Head of caudate nucleus (tissue), 42 donors: ENCODE results near the gene COL26A1.
"Not testable (repeated sequence)": the region's sequence is repeated elsewhere in the genome, so short reads cannot be mapped to it uniquely, and the experiment has no call there.

Experiments used
- DNase-seq, 42 donors: peaks; one replicate each; pipeline versions ENCODE4 v3.0.0 to v3.0.0-alpha.2; 2020 to 2021; ENCODE audit warnings: mixed read lengths in 7 of 42
- intact Hi-C: fragments of 100-400 bp; cut with DNase I; formaldehyde crosslinking; loops from one replicate; pipeline ENCODE4 v1.15.0; 2022

COL26A1 gene

DNA sequence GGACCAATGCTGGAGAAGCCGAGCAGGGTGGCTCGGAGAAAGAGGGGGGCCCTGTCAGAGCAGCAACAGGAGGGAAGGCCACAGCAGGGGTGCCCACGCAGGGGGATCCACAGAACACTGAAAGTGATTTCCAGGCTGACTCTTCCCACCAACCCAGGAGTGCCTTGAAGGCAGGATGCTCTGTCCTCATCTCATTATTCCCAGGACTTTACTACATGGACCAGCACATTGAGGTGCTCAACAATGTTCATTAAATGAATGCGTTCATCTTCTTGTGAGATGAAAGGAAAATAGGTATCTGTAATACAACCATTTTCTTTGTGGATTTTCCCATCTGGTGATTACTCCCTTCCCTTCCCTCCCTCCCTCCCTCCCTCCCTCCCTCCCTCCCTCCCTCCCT lies 71.0 kb downstream of the COL26A1 start:
- intact Hi-C loops, result no loop called here
- no peak for DNase-seq

DNA sequence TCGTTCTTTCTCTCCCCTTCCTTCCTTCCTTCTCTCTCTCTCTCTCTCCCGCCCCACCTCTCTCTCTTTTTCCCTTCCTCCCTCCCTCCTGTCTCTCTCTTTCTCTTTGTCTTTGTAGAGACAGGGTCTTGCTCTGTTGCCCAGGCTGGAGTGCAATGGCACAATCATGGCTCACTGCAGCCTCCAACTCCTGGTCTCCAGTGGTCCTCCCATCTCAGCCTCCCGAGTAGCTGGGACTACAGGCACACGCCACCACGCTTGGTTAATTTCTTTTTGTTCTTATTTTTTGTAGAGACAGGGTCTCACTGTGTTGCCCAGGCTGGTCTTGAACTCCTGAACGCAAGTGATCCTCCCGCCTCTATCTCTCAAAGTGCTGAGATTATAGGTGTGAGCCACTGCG lies 71.5 kb downstream of the COL26A1 start:
- DNase-seq, intact Hi-C loops: not testable (repeated sequence)

DNA sequence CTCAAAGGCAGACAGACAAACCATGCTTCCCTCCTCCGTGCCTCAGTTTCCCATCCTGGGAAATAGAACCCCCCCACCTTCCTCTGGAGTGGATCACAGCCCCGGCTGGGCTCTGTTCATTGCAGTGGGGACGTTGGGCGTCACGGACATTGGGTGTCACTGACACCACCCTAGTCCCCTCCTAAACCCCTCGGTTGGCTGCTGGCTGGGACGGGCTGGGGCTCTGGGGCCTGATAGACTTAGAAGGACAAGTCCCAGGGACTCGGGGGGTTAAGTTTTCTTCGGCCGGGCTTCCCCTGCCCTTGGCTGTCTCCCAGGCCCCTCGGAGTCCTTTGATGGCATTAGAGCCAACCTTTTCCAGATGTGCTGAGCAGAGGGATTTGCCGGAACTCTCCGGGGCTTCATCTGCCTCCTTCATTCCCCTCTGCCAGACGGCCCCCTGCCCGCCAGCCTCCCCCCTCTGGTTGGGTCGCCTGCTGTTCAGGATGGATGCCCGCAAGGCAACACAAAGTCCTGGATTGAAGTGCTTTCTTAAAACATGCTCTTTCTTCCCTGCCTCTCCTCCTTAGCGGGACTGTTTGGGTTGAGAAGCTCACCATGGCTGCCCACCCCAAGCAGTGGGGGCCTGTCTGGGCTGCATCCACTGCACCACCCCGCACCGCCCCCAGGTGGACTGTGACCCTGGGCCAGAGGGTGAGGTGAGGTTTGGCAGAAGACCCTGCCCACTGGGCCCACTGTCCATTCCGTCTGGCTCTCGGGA lies 73.0 kb downstream of the COL26A1 start:
- DNase-seq, result no peak
- intact Hi-C loops, result no loop called here

DNA sequence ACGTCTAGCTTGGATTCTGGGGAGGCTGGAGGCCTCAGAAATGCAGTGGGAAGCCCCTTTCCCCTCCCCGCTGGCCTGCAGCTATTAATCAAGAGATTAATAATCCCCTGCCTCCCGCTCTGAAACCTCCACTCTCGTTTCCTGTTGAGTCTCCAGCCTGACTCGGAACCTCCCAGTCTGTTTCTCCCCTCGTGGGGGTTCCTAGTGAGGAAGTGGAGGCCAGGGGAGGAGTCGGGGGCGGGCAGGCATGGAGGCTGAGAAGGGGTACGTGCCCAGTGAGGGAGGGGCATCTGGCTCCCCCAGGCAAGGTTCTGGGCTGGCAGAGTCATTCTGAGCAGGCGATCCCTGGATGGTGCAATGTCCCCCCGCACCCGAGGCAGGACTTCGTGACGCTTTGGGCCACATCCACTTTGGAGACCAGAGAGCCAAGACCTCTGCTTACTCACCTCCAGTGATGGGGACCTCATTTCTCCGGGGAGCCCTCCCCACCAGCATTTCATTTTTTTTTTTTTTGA lies 73.6 kb downstream of the COL26A1 start:
- intact Hi-C loops, result no loop called here
- DNase-seq, result no peak

DNA sequence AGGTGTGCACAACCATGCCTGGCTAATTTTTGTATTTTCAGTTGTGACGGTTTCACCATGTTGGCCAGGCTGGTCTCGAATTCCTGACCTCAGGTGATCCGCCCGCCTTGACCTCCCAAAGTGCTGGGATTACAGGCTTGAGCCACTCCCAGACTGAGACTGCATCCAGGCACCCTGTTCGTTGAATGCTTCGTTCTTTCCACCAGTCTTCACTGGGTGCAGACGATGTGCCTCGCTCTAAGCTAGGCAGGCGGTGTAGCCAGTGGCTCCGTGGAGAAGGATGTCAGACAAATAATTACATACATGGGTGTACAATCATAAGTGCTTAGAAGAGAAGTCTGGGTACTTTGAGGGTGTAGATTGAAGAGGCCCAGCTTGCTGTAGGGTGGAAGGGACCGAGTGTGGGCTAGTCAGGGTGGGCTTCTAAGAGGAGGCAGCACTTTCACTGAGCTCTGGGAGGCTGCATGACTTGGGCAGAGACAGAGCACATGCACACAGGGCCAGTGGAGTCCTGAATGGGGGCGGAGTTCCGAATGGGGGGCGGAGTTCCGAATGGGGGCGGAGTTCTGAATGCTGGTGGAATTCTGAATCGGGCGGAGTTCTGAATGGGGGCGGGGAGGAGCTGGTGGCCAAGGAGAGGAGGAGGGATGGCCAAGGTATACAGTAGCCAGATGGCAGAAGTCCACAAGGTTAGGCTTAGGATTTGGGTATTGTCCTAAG lies 74.3 kb downstream of the COL26A1 start:
- no peak for DNase-seq
- intact Hi-C loops, result no loop called here

DNA sequence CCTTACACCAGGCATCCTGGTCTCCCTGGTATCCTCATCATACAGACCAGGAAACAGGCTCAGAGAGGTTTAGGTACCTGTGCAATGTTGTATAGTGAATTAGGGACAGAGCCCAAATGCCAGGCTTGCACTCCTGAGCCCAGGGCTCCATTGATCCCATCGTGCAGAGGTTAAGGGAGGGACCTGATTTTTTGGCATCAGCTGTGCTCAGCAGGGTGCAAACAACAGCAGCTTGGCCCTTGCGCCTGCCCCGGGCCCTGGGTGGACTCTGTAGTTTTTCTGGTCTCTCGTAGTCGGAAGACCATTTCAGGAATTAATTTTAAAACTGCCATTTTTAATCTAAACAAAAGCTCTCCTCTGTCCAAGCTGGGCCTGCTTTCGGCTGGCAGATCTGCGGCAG lies 79.2 kb downstream of the COL26A1 start:
- intact Hi-C loops, result no loop called here

DNA sequence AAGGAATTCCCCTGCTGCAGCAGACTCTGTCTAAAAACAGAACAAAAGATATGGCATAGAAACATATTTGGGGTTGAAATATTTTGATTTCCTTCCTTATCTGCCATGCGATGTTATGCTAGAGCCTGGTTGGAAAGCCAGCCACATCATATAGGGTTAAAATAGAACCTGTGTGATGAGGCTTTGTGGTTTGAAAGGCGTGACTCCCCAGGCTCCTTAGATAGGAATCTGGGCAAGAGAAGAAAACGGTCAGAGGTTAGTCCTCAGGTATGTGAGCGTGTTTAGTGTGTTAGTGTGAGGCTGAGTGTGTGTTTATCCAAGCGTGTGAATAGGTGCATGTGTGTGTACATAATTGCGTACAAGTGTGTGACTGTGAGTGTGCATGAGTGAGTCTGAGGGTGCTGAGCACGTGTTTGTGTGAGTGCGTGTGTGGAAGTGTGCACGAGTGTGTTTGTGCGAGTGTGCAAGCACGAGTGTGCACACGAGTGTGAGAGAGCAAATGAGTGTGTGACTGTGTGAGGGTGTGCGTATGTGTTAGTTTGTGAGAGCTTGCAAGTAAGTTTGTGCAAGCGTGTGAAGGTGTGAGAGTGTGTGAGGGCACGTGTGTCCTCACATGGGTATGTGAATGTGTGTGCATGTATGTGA lies 79.9 kb downstream of the COL26A1 start:
- no peak for DNase-seq
- intact Hi-C loops, result no loop called here

More for the DNA sequence above, 79.2 kb downstream of the COL26A1 start:
- no peak for DNase-seq

DNA sequence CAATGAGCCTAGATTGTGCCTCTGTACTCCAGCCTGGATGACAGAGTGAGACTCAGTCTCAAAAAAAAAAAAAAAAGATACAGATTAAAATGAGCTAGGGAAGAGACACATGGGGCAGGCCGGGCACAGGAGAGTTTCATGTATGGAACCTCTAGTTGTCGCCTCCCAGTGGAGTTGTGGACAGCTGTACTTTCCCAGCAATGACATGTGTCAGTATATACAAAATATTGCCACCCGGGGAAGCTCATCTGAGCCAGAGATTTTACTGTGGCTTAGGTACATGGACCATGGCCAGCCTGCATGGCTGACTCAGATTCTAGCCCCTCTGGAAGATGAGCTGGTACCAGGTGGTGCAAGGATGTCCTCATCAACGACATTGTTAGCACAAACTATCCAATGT lies 87.4 kb downstream of the COL26A1 start:
- intact Hi-C loops, result no loop called here
- no peak for DNase-seq

DNA sequence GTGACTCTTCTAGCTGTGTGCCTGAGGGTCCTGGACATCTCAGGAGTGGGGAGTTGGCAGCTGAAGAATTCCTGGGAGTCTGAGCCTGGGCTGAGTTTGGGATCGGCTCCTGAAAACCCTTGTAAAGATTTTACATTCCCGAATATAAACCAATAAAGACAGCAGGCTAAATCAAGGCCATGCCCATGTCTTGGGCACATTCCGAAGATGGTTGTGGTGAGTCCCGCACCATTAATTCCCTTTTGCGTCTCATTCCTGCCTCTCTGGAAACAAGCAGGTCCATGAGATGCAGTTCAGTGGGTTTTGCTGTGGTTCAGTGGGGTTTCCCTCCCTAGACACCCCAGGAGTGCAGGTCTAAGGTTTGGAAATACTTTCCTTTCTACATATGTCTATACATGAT lies 90.9 kb downstream of the COL26A1 start:
- intact Hi-C loops, result no loop called here
- no peak for DNase-seq

DNA sequence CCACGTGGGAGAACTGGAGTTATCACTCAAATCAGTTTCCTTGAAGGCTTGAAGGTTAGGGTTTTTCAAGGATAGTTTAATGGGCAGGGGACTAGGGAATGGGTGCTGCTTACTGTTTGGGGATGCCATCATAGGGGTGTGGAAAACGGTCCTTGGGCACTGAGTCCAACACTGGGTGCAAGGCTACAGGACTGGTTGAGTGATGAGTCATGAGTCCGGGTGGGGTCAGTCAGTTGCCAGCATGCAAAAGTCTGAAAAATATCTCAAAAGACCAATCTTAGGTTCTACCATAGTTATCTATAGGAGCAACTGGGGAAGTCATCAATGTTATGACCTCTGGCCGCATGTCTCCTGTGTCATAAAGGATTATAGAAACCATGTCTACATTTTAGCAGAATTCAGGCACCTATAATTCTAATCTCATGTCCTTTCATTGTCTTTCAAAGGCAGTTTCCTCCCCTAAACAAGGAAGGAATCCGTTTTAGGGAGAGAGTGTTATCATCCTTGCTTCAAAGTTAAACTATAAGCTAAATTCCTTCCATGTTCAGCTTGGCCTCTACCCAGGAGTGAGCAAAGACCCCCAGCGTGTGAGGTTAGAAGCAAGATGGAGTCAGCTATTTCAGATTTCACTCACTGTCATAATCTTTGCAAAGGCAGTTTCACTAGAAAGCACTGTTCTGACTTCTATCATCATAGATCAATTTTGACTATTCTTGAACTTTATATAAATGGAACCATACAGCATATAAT lies 94.5 kb downstream of the COL26A1 start:
- intact Hi-C loops, result no loop called here
- DNase-seq, result peak in 1 of 42 donors; percentile 5

DNA sequence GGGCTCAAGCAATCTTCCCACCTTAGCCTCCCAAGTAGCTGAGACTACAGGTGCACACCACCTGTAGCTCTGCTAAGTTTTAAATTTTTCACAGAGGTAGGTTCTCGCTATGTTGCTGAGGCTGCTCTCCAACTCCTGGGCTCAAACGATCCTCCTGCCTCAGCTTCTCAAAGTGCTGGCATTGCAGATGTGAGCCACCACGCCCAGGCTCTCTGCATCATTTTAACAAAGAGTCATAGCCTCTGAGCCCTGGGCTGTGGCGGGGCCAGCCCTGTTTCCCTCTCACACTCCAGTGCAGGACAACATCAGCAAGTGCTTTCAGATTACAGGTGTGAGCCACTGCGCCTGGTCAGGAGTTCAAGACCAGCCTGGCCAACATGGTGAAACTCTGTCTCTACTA lies 102.5 kb downstream of the COL26A1 start:
- peak in 1 of 42 donors; percentile 19 for DNase-seq
- intact Hi-C loops, result no loop called here

DNA sequence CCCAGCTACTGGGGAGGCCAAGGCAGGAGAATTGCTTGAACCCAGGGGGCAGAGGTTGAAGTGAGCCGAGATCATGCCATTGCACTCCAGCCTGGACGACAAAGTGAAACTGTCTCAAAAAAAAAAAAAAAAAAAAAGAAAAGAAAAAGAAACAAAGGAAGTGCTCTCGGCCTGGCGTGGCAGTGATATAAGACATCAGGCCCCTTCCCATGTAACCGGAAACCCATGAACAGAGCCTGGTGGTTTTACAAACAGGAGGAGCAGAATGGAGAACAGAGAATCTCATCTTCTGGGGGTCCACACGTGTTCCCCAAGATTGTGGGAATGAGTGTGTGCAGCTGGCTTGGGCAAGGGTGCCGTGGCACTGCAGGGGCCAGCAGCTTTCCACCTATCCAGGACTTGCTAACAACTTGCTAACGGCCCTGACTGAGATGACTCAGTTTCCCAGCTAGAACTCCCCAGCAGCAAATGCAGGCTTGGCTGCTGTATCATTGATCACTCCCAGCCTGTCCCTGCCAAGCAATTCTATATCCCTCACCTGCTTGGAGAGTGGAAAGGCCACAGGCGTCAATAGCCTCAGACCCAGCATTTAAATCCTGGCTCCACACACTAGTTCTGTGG lies 103.0 kb downstream of the COL26A1 start:
- intact Hi-C loops, result no loop called here
- DNase-seq, result peak in 1 of 42 donors; percentile 18

DNA sequence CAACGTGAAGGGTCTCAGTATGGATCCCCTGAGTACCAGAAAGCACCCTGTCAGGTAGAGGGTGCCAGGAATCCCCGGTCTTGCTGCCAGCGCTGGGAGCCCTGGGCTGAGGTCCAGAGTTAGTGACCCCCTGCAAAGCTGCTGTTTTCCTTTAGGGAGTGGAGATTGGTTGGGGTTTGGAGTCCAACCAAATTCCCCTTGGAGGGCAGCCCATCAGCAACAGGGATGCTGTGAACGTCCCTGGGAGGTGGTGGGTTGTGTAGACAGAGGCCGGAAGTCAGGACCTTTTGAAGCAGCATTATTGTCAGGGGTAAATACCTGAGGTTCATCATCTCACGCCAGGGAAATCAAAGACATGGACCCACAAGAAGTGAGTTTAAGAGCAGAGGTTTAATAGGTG lies 104.2 kb downstream of the COL26A1 start:
- peak in 1 of 42 donors; percentile 5 for DNase-seq
- intact Hi-C loops, result no loop called here

DNA sequence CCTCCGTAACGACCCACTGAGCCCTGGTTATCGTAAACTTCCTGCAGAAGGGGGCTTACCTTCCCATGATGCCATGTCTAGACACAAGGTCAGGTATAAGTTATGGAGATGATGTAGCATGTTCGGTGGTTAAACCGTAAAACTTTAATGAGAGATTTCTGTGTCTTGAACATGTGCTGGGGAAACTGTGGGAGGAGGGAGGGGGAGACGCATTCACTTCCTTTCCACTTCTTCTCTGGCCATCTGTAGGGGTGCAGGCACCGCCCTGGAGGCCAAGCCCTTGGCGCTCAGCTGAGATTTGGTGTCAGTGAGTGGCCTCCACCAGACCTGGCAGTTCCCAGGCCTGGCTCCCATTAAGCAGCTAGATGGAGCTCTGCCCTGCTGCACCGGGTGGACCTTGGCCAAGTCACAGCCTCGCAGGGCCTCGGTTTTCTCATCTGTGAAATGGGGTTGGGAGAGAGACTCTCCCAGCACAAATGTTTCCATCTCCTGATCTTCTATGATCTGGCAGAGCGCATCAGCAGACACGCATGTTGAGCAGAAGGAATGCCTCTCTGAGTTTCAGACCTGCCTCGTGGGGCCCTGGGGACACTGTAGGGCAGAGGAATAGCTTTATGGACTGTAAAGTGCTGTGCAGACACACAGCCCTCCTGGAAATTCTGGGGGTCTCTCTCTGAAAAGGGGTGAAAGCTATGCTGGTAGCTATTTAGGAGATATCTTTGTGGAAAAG lies 106.0 kb downstream of the COL26A1 start:
- intact Hi-C loops, result no loop called here
- peak in 1 of 42 donors; percentile 2 for DNase-seq

DNA sequence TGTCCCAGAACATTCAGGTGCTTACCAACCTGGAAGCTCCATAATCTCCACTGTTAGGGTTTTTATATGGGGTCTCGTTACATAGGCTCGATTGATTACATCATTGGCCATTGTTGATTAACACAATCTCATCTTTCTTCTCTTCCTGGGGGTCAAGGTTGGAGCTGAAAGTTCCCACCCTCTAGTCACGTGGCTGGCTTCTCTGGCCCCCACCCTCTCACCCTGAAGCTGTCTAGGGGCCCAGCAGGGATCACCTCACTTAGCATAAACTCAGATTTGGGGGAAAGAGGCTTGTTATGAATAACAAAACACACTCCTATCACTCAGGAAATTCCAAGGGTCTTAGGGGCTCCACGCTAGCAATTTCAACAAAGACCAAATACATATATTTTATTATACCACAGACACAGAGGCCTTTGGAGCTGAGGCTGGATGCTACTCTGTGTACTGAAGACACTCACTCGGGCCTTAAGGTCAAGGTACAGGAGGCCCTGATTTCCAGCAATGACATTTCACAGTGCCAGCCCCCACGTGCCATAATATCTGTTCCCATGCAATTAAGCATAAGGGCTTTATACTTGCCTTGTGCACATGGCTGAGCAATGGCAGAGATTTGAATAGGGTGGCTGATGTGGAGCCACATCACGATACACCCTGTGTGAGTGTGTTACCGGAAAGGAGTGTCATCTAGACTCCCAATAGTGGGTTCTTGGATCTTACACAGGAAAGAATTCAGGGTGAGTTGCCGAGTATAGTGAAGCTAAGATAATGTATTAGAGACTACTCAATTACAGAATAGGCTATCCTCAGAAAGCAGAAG lies 108.2 kb downstream of the COL26A1 start:
- intact Hi-C loops, result no loop called here
- DNase-seq, result no peak

DNA sequence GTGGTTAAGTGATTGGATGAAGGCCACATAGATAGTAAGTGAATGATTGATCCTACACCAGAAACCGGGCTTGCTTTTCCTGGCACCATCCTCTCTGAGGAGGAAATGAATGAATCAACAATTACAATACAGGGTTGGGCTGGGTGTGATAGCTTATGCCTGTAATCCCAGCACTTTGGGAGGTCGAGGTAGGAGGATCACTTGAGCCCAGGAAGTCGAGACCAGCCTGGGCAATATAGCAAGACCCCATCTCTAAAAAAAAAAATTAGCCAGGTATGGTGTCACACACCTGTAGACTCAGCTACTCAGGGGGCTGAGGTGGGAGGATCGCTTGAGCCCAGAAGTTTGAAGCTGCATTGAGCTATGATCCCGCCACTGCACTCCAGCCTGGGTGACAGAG lies 111.5 kb downstream of the COL26A1 start:
- no peak for DNase-seq

DNA sequence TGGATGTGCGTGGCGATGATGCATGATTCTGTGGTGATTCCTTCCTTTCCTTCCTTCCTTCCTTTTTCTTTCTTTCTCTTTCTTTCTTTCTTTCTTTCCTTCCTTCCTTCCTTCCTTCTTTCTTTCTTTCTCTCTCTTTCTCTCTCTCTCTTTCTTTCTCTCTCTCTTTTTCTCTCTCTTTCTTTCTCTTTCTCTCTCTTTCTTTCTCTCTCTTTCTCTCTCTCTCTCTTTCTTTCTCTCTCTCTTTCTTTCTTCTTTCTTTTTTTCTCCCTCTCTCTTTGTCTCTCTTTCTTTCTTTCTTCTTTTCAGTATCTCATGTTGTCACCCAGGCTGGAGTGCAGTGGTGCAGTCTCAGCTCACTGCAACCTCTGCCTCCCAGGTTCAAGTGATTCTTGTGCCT lies 113.0 kb downstream of the COL26A1 start:
- intact Hi-C loops, DNase-seq: not testable (repeated sequence)

More for the DNA sequence above, 111.5 kb downstream of the COL26A1 start:
- intact Hi-C loops, result no loop called here
